Fibroblast of lung (primary cell): ENCODE data around the gene RNU1-2. TPM values are rescaled to one million over a fixed set of nuclear protein-coding genes. Genes with fewer than 3 reads are reported as not detected.
"Not testable (repeated sequence)": the region's sequence is repeated elsewhere in the genome, so short reads cannot be mapped to it uniquely, and the experiment has no call there.

Experiments
- DNase-seq, 2 donors: peaks; one replicate each; pipeline versions ENCODE4 v3.0.0 to v3.0.0-alpha.2; 2010; ENCODE audit warnings: low read depth in 2 of 2
- H2AFZ ChIP-seq: 2 replicates; pipeline ENCODE4 v1.5.1; 2012; ENCODE audit warnings: low read length, control low read depth, inconsistent platforms
- H3K27ac ChIP-seq: 2 replicates; pipeline ENCODE4 v1.5.1; 2011; ENCODE audit warnings: low read length, control low read depth; ENCODE audit not compliant: insufficient read depth
- H3K27me3 ChIP-seq: 2 replicates; pipeline ENCODE4 v1.5.1; 2011; ENCODE audit warnings: mild to moderate bottlenecking, low read length; ENCODE audit not compliant: control insufficient read depth, insufficient read depth
- H3K36me3 ChIP-seq: 2 replicates; pipeline ENCODE4 v1.5.1; 2011; ENCODE audit warnings: low read length; ENCODE audit not compliant: control insufficient read depth, insufficient read depth
- H3K4me1 ChIP-seq: 2 replicates; pipeline ENCODE4 v1.5.1; 2011; ENCODE audit warnings: low read length; ENCODE audit not compliant: control insufficient read depth, insufficient read depth; ENCODE audit errors: extremely low read depth
- H3K4me2 ChIP-seq: 2 replicates; pipeline ENCODE4 v1.5.1; 2011; ENCODE audit warnings: low read length, control low read depth; ENCODE audit not compliant: insufficient read depth; ENCODE audit errors: extremely low read depth
- H3K4me3 ChIP-seq, 4 experiments: fragments of 200-600 bp in 1 of 4; sonication (generic) in 1 of 4; replicated peaks in 1 of 4; 2 replicates each; pipeline ENCODE4 v1.5.1; 2011 to 2016; ENCODE audit warnings: low read length in 4 of 4, low read depth in 3 of 4, mild to moderate bottlenecking in 3 of 4, control low read depth in 2 of 4, inconsistent platforms in 1 of 4, mixed read lengths in 1 of 4; ENCODE audit not compliant: insufficient read depth in 1 of 4; ENCODE audit errors: control extremely low read depth in 1 of 4
- H3K79me2 ChIP-seq: 2 replicates; pipeline ENCODE4 v1.5.1; 2012; ENCODE audit warnings: mild to moderate bottlenecking, low read length, inconsistent platforms; ENCODE audit not compliant: control insufficient read depth, insufficient read depth
- H3K9ac ChIP-seq: 2 replicates; pipeline ENCODE4 v1.5.1; 2011; ENCODE audit warnings: mild to moderate bottlenecking, low read length, control low read depth; ENCODE audit not compliant: insufficient read depth
- H3K9me3 ChIP-seq: 2 replicates; pipeline ENCODE4 v1.5.1; 2012; ENCODE audit warnings: low read depth, low read length; ENCODE audit not compliant: control insufficient read depth, insufficient read depth
- H4K20me1 ChIP-seq: 2 replicates; pipeline ENCODE4 v1.5.1; 2011; ENCODE audit warnings: low read length; ENCODE audit not compliant: control insufficient read depth, insufficient read depth; ENCODE audit errors: extremely low read depth
- polyA plus RNA-seq, 2 donors: library from polyadenylated mRNA; depleted of rRNA in 1 of 2; stranded (reverse) in 1 of 2; unstranded in 1 of 2; fragments of >200 nt; gene quantifications; 2 replicates each; pipeline ENCODE4 v1.2.1, GENCODE V29; 2011 to 2012; ENCODE audit warnings: missing spikeins in 1 of 2
- total RNA-seq: library from RNA; depleted of rRNA; stranded (reverse); fragments of >200 nt; gene quantifications from 2 replicates; pipeline ENCODE4 v1.2.1, GENCODE V29; 2014

RNU1-2 gene
- total and polyA plus RNA-seq, 2 donors (not counting 1 experiment from before 2014, with no cell fraction given): 3,997 TPM; not detected in 1

DNA sequence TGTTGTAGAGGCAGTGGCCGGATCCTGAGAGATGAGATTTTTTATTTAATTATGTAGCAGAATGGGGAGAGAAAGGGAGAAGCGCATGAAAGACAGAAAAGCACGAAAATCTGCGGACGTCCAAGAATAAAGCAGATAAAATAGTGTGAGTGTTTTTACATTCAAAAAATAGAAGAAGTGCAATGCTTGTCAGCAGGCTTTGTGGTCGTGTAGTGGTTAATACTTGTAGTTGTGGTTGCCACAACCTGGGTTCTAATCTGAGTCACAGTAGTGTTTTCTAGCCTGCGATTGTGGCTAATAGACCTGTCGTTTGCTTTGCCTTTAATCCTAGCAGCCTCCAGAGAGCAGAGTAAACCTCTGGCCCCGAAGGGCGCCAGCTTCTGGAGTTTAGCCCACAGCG, 32.8 kb upstream of the RNU1-2 start:
- not testable (repeated sequence) for DNase-seq, H2AFZ ChIP-seq, H3K27me3 ChIP-seq, H3K9ac ChIP-seq, H3K27ac ChIP-seq, H3K79me2 ChIP-seq, H4K20me1 ChIP-seq, H3K9me3 ChIP-seq, H3K36me3 ChIP-seq, H3K4me3 ChIP-seq, H3K4me1 ChIP-seq, H3K4me2 ChIP-seq

DNA sequence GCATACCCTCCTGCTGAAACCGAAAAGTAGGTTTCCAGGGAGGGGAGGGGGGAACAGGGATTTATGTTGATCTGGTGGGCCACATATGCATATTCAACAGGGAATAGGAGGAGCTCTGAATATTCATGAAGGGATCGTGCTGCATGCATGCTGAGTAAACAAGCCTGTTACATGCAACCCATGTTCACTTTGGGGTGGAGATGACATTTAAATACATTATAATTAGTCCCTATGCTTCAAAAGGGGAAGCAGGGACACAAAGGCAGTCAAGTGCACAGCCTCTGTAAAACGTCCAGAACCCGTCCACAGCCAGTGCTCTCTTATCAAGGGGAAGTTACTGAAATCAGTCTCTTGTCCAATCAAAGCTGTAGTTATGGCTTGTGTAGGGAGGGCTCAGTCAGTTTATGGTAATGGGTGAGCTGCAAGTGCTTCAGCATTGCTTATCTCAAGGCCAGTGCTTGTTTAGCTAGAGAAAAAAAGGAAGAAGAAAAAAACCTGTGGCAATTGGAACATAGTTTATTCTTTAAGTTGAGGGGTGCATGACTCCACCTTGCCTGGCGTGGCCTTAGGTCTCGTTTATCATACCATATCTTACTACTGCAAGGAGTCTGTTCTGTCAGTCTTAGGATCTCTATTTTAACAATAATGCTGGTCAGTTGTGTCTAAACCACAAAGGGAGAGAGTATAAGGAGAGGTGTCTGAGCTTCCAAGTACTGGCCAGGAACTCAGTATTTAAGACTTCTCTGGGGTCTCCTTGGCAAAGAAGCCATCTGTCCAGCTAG, 28.7 kb upstream of the RNU1-2 start:
- H3K79me2 ChIP-seq, DNase-seq, H3K4me2 ChIP-seq, H3K9me3 ChIP-seq, H2AFZ ChIP-seq, H3K4me3 ChIP-seq, H3K9ac ChIP-seq, H3K27me3 ChIP-seq, H3K36me3 ChIP-seq, H3K4me1 ChIP-seq, H3K27ac ChIP-seq, H4K20me1 ChIP-seq: not testable (repeated sequence)

DNA sequence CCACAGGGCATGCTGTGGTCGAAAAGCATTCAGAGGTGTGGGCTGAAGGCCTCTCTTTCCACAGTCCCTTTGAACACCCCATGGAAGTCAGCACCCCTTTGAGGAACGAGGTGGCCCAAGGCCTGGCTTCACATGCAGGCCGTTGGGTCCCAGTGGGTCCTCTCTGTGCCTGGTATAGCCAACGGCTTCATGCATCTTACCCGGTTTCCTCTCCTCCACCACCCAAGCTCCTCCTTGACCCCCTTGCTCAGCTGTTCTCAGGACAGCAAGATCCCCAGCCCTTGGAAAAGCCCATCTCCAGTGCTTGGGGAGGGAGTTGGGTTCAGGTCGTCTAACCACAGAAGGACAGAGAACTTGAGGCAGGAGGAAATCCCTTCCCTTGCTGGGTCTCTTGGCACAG, 27.0 kb upstream of the RNU1-2 start:
- not testable (repeated sequence) for H3K36me3 ChIP-seq, H3K27me3 ChIP-seq, H3K4me3 ChIP-seq, H3K79me2 ChIP-seq, H3K27ac ChIP-seq, DNase-seq, H3K9ac ChIP-seq, H3K9me3 ChIP-seq, H2AFZ ChIP-seq, H4K20me1 ChIP-seq, H3K4me2 ChIP-seq, H3K4me1 ChIP-seq

DNA sequence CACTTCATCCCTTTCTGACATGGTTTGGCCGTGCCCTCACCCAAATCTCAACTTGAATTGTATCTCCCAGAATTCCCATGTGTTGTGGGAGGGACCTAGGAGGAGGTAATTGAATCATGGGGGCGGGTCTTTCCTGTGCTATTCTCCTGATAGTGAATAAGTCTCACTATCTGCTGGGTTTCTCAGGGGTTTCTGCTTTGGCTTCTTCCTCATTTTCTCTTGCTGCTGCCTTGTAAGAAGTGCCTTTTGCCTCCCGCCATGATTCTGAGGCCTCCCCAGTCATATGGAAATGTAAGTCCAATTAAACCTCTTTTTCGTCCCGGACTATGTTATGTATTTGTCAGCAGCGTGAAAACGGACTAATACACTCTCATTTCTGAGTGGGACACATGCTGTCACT, 25.8 kb upstream of the RNU1-2 start:
- not testable (repeated sequence) for H3K9me3 ChIP-seq, H3K9ac ChIP-seq, H3K27me3 ChIP-seq, H3K4me2 ChIP-seq, H3K79me2 ChIP-seq, H4K20me1 ChIP-seq, H3K36me3 ChIP-seq, H2AFZ ChIP-seq, H3K4me1 ChIP-seq, H3K27ac ChIP-seq, DNase-seq, H3K4me3 ChIP-seq

DNA sequence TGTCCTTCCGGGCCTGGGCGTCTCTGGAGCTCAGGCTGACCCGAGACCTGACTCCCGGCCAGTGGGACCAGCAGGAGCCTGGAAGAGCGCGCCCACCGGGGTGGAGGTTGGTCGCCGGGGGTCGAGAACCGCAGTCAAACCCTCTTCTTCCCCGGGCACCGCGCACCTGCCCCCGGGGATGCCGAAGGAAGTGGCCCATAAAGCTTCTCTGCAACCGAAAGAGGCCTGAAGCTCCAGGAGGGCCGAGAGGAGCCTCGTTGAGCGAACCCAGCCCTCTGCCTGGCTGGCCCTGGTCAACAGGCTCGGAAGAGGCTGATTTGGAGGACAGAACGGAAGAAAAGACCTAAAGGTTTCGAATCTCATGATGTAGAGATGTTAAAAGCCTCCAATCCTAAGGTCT, 24.6 kb upstream of the RNU1-2 start:
- H3K4me2 ChIP-seq, H3K4me1 ChIP-seq, H3K9me3 ChIP-seq, H3K79me2 ChIP-seq, H3K27me3 ChIP-seq, H4K20me1 ChIP-seq, H2AFZ ChIP-seq, DNase-seq, H3K27ac ChIP-seq, H3K9ac ChIP-seq, H3K4me3 ChIP-seq, H3K36me3 ChIP-seq: not testable (repeated sequence)

DNA sequence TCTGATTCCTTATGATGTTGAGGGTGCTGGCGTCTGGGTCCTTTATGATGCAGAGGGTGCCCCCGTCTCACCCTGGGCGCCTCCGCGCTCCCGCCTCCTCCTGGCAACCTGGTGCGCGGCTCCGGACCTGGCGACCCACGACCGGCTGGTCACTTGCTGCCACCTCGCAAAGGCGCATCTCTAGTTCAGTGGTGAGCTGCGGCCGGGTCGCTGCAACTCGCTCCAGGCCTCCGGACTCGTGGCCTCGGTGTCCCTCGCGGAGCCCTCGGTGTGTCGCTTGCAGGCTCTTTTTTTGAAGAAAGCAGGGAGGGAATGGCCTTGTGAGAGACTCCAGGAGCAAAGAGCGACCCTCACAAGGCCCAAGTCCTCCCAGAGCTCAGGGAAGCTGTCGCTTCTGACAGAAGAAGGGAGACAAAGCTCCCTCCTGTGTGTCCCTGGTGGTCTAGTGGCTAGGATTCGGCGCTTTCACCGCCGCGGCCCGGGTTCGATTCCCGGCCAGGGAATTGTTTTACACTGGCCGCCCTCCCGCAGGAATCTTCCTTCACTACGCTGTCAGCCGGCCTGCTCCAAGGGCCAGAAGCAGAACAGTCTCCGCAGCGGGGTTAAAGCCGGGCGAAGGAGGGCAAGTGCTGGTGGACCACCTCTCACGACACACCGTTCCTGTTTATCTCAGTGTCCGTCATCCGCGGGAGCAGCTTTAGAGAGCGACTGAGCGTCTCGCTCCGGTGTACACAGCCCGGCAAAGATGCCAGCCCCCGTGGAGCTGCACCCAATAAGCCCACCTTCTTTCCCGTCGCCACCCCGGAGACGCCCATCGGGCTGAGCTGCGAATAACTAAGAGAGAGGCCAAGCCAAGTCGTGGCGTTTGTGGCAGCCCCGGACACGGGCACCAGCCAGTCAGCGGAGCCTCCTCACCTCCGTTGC, 23.4 kb upstream of the RNU1-2 start:
- peak overlapping the region; percentile 54 for H3K4me2 ChIP-seq

More for the DNA sequence above, 23.4 kb upstream of the RNU1-2 start:
- H3K9ac ChIP-seq, H4K20me1 ChIP-seq, H3K36me3 ChIP-seq, H3K27me3 ChIP-seq, H3K27ac ChIP-seq, H3K9me3 ChIP-seq, H3K79me2 ChIP-seq, H3K4me1 ChIP-seq: not testable (repeated sequence)
- peak; percentile 76 to 88 for DNase-seq
- Histone ChIP-seq H3K4me3 (peak overlapping the region in 3 of 4 experiments; percentile 12 to 39 (median 36)), H2AFZ (peak overlapping the region; percentile 71)
